HepG2 (cell line): ENCODE measurements around the gene ELP5. TPM values are rescaled to one million over a fixed set of nuclear protein-coding genes. Genes with fewer than 3 reads are reported as not detected.
A peak's percentile ranks its signal among the peaks of the same experiment; 100 is the strongest.

ENCODE experiments used
- CBFB ChIP-seq: sonication (generic); formaldehyde crosslinking; IDR thresholded peaks from 2 replicates; pipeline ENCODE4 v1.4.0; 2020; ENCODE audit warnings: missing genetic modification reagents
- DNMT1 ChIP-seq: sonication (generic); formaldehyde crosslinking; IDR thresholded peaks from 2 replicates; pipeline ENCODE4 v1.5.1; 2020; ENCODE audit warnings: mild to moderate bottlenecking, missing genetic modification reagents
- HDAC2 ChIP-seq: sonication (generic); formaldehyde crosslinking; IDR thresholded peaks from 2 replicates; pipeline ENCODE4 v1.4.0; 2020; ENCODE audit warnings: missing genetic modification reagents
- NPAS2 ChIP-seq: sonication (generic); formaldehyde crosslinking; IDR thresholded peaks from 2 replicates; pipeline ENCODE4 v1.8.0; 2022; ENCODE audit warnings: mild to moderate bottlenecking, missing genetic modification reagents, borderline replicate concordance
- TBP ChIP-seq: sonication (generic); formaldehyde crosslinking; IDR thresholded peaks from 2 replicates; pipeline ENCODE4 v1.5.0; 2020; ENCODE audit warnings: missing genetic modification reagents
- THYN1 ChIP-seq: sonication (generic); formaldehyde crosslinking; IDR thresholded peaks from 2 replicates; pipeline ENCODE4 v1.8.1; 2023; ENCODE audit warnings: low read depth, mild to moderate bottlenecking, moderate library complexity, missing genetic modification reagents, borderline replicate concordance
- ZFP1 ChIP-seq: IDR thresholded peaks from 2 replicates; pipeline ENCODE4 v1.6.1; 2016
- ZNF556 ChIP-seq: sonication (generic); formaldehyde crosslinking; IDR thresholded peaks from 2 replicates; pipeline ENCODE4 v1.4.0; 2020; ENCODE audit warnings: mild to moderate bottlenecking, missing genetic modification reagents, borderline replicate concordance
- ZNF589 ChIP-seq: sonication (generic); formaldehyde crosslinking; conservative IDR thresholded peaks from 2 replicates; pipeline ENCODE4 v1.8.0; 2022; ENCODE audit warnings: mild to moderate bottlenecking, moderate library complexity, missing genetic modification reagents
- ZNF747 ChIP-seq: sonication (generic); formaldehyde crosslinking; IDR thresholded peaks from 2 replicates; pipeline ENCODE4 v1.8.1; 2023; ENCODE audit warnings: missing genetic modification reagents, mild to moderate bottlenecking, borderline replicate concordance
- ZSCAN22 ChIP-seq: sonication (generic); formaldehyde crosslinking; IDR thresholded peaks from 2 replicates; pipeline ENCODE4 v1.4.0; 2020; ENCODE audit warnings: mild to moderate bottlenecking, missing genetic modification reagents
- polyA plus RNA-seq, 8 experiments: library from polyadenylated mRNA; depleted of rRNA in 3 of 8; stranded (reverse) in 7 of 8; unstranded in 1 of 8; fragments of >200 nt; fragmentation: Illumina TruSeq in 4 of 8; extraction: Trizol in 4 of 8; gene quantifications; 2 replicates each; pipeline versions ENCODE4 v1.2.1 to v1.2.3, GENCODE V29; 2011 to 2016; ENCODE audit warnings: low read depth in 4 of 8, missing spikeins in 1 of 8, mixed read lengths in 1 of 8; ENCODE audit not compliant: insufficient read depth in 1 of 8
- total RNA-seq, 5 experiments: library from RNA; depleted of rRNA; stranded (reverse); fragments of >200 nt; fragmentation: Illumina TruSeq; extraction: Trizol; gene quantifications; 2 replicates each; pipeline ENCODE4 v1.2.3, GENCODE V29; 2016; ENCODE audit warnings: low read depth in 1 of 5
- TF ChIP-seq, protein P1 (sequence below): sonication (generic); formaldehyde crosslinking; IDR thresholded peaks from 2 replicates; pipeline ENCODE4 v1.4.0; 2020; ENCODE audit warnings: mild to moderate bottlenecking, missing genetic modification reagents
- TF ChIP-seq, protein P2 (sequence below): sonication (generic); formaldehyde crosslinking; IDR thresholded peaks from 2 replicates; pipeline ENCODE4 v1.4.0; 2020; ENCODE audit warnings: low read depth, missing genetic modification reagents
- TF ChIP-seq, protein P3 (sequence below): sonication (generic); formaldehyde crosslinking; IDR thresholded peaks from 2 replicates; pipeline ENCODE4 v1.5.1; 2020; ENCODE audit warnings: missing genetic modification reagents, mild to moderate bottlenecking, borderline replicate concordance

ELP5 gene
- total and polyA plus RNA-seq, 2 of the 13 experiments (the other 11 are each of a cell fraction or from before 2014, with no cell fraction given): 67.6 to 69.8 TPM

DNA sequence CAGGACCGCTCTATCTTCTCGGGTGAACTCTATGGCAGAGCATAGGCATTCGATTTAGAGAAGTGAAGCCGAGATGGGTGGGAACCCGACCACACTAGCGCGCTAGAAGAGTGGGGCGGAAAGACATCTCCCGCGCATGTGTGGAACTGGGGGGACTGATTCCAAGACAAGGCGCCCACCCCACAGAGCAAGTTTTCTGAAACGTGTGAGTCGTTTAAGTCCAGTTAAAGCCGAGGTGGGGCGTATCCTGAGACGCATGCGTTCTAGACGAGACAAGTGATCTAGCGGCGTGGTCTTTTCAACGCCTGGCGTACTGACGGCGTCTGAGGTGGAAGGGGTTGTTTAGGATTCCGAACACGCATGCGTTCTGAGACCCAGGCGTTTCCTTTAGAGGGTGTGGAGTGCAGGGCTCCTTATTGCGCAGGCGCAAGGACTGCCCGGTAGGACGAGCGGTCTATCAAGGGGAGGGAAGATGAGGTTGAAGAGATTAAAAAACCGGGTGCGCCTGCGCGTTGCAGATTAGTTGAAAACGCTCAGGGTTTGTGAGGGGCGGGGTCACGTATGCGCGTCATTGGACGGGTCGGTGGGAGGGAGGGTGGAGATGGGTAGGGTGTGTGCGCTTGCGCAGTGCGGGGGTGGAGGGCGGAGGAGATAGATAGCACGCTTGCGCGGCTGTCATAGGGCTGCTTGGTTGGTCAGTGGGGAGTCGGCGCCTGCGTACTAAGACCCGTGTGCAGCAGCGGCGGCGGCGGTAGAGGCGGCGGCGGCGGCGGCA, 55.1 kb downstream of the ELP5 start, which contains the start of gene EIF5A (continued):
- TF ChIP-seq, protein P1, sequence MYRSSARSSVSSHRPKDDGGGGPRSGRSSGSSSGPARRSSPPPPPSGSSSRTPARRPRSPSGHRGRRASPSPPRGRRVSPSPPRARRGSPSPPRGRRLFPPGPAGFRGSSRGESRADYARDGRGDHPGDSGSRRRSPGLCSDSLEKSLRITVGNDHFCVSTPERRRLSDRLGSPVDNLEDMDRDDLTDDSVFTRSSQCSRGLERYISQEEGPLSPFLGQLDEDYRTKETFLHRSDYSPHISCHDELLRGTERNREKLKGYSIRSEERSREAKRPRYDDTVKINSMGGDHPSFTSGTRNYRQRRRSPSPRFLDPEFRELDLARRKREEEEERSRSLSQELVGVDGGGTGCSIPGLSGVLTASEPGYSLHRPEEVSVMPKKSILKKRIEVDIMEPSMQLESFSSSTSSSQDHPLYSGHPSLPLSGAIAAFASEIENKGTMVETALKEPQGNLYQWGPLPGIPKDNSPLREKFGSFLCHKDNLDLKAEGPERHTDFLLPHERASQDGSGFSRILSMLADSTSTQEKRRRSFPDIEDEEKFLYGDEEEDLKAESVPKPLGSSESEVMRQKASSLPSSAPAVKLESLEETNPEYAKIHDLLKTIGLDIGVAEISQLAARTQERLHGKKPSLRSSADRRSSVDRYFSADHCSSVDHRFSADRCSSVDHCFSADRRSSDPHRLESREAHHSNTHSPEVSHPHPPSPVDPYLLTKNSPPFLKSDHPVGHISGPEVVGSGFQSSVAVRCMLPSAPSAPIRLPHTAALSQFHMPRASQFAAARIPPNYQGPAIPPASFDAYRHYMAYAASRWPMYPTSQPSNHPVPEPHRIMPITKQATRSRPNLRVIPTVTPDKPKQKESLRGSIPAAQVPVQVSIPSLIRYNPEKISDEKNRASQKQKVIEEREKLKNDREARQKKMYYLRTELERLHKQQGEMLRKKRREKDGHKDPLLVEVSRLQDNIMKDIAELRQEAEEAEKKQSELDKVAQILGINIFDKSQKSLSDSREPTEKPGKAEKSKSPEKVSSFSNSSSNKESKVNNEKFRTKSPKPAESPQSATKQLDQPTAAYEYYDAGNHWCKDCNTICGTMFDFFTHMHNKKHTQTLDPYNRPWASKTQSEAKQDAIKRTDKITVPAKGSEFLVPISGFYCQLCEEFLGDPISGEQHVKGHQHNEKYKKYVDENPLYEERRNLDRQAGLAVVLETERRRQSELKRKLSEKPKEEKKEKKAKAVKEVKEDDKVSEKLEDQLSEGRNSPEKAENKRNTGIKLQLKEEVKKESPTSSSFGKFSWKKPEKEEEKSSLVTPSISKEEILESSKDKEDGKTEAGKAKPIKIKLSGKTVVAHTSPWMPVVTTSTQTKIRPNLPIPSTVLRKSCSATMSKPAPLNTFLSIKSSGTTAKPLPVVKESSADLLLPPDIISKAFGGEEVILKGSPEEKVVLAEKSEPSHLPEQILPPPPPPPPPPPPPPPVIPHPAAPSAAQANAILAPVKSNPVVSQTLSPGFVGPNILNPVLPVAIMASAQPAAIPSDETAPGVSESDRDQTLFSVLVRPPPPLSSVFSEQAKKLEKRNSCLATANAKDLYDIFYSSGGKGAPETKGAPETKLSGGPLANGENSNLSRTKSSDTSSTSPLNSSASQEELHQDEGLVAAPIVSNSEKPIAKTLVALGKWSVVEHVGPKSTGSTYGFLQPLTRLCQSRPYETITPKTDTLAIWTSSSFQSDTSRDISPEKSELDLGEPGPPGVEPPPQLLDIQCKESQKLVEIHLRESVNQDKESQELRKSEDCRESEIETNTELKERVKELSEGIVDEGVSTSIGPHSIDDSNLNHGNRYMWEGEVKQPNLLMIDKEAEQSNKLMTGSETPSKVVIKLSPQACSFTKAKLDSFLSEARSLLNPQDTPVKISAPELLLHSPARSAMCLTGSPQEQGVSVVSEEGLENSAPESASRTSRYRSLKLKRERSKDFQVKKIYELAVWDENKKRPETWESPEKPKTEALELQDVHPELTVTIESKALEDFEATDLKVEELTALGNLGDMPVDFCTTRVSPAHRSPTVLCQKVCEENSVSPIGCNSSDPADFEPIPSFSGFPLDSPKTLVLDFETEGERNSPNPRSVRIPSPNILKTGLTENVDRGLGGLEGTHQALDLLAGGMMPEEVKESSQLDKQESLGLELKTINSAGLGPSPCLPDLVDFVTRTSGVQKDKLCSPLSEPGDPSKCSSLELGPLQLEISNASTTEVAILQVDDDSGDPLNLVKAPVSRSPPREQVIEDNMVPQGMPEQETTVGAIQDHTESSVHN (CRISPR knock-in tag): no peak
- TF ChIP-seq TBP (CRISPR knock-in tag): no peak
- TF ChIP-seq CBFB (CRISPR knock-in tag): no peak; the same call in 1 of the 2 replicates
- peak; percentile 67; the same call in 1 of the 2 replicates for TF ChIP-seq ZNF556 (CRISPR knock-in tag)
- TF ChIP-seq, protein P2, sequence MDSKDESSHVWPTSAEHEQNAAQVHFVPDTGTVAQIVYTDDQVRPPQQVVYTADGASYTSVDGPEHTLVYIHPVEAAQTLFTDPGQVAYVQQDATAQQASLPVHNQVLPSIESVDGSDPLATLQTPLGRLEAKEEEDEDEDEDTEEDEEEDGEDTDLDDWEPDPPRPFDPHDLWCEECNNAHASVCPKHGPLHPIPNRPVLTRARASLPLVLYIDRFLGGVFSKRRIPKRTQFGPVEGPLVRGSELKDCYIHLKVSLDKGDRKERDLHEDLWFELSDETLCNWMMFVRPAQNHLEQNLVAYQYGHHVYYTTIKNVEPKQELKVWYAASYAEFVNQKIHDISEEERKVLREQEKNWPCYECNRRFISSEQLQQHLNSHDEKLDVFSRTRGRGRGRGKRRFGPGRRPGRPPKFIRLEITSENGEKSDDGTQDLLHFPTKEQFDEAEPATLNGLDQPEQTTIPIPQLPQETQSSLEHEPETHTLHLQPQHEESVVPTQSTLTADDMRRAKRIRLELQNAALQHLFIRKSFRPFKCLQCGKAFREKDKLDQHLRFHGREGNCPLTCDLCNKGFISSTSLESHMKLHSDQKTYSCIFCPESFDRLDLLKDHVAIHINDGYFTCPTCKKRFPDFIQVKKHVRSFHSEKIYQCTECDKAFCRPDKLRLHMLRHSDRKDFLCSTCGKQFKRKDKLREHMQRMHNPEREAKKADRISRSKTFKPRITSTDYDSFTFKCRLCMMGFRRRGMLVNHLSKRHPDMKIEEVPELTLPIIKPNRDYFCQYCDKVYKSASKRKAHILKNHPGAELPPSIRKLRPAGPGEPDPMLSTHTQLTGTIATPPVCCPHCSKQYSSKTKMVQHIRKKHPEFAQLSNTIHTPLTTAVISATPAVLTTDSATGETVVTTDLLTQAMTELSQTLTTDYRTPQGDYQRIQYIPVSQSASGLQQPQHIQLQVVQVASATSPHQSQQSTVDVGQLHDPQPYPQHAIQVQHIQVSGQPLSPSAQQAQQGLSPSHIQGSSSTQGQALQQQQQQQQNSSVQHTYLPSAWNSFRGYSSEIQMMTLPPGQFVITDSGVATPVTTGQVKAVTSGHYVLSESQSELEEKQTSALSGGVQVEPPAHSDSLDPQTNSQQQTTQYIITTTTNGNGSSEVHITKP (CRISPR knock-in tag): peak; percentile 48; the same call in 1 of the 2 replicates
- no peak for TF ChIP-seq HDAC2 (CRISPR knock-in tag)
- no peak; the same call in 1 of the 2 replicates for TF ChIP-seq ZNF747 (CRISPR knock-in tag)
- TF ChIP-seq, protein P3, sequence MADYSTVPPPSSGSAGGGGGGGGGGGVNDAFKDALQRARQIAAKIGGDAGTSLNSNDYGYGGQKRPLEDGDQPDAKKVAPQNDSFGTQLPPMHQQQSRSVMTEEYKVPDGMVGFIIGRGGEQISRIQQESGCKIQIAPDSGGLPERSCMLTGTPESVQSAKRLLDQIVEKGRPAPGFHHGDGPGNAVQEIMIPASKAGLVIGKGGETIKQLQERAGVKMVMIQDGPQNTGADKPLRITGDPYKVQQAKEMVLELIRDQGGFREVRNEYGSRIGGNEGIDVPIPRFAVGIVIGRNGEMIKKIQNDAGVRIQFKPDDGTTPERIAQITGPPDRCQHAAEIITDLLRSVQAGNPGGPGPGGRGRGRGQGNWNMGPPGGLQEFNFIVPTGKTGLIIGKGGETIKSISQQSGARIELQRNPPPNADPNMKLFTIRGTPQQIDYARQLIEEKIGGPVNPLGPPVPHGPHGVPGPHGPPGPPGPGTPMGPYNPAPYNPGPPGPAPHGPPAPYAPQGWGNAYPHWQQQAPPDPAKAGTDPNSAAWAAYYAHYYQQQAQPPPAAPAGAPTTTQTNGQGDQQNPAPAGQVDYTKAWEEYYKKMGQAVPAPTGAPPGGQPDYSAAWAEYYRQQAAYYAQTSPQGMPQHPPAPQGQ (CRISPR knock-in tag): no peak
- no peak for TF ChIP-seq THYN1 (CRISPR knock-in tag)
- TF ChIP-seq DNMT1 (CRISPR knock-in tag): no peak
- TF ChIP-seq ZNF589 (CRISPR knock-in tag): no peak
- TF ChIP-seq ZSCAN22 (CRISPR knock-in tag): no peak
- no peak for TF ChIP-seq ZFP1 (CRISPR knock-in tag)
- TF ChIP-seq NPAS2 (CRISPR knock-in tag): no peak
